ENCODE results near the gene AKAP13.

The AKAP13 gene

DNA sequence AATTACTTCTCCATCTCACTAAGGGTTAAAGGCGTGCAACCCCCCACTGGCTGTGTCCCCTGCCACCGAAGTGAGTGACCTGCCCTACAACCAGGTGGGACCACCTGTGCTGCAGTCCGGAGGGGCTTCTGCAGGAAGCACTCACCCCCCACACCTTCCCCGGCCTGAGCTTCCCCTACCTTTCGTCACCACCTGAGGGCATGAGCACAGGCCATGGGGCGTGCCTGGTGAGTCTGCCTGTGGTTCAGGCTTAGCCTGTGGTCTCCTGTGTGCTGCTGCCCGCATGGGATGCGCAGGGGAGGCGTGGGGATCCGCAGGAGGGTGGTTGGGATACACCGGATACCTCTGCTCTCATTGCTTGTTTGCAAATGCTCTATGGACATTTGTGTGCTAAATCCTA is 368.3 kb downstream of the AKAP13 start:
- TF ChIP-seq, protein P1, sequence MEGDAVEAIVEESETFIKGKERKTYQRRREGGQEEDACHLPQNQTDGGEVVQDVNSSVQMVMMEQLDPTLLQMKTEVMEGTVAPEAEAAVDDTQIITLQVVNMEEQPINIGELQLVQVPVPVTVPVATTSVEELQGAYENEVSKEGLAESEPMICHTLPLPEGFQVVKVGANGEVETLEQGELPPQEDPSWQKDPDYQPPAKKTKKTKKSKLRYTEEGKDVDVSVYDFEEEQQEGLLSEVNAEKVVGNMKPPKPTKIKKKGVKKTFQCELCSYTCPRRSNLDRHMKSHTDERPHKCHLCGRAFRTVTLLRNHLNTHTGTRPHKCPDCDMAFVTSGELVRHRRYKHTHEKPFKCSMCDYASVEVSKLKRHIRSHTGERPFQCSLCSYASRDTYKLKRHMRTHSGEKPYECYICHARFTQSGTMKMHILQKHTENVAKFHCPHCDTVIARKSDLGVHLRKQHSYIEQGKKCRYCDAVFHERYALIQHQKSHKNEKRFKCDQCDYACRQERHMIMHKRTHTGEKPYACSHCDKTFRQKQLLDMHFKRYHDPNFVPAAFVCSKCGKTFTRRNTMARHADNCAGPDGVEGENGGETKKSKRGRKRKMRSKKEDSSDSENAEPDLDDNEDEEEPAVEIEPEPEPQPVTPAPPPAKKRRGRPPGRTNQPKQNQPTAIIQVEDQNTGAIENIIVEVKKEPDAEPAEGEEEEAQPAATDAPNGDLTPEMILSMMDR (IDR thresholded peaks at IDR 0.05; ENCODE audit: extremely low read depth, missing control alignments), result no peak

DNA sequence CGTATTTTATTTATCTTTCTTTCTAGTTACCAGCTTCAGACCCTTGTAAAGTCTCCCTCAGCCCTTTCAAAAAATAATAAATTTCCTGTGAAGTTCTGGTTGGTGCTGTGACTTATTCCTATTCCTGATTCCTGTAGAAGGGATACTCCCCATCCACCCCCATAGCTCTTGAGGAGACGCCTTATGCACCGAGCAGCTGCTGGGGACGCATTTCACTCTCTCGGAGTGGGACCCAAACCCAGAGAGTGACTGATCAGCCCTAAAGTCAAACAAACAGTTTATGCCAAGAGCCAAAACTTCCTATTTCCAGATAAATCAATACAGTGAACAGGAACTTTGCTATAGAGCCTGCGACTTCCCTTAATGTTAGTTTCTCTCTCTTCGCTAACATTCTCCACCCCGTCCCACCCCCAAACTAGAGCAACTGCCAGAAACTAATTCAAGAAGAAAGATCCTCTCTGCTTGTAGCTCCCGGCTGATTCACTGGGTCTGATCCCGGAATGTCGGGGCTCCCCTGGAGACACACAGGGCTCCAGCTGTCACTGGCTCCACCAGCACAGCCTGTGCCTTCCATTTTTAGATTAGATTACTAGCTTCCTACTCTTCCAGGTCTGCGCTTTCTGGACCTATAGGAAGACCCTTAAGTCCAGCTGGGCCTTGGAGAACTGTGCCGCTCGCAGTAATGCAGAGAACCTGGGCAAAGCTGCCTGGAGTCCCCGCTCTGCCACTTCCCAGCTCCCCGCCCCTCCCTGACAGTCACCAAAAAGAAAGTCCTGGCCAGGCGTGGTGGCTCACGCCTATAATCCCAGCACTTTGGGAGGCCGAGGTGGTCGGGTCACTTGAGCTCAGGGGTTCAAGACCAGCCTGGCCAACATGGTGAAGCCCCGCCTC is 369.1 kb downstream of the AKAP13 start:
- no peak for DNase-seq (ENCODE audit: low spot score)
- TF ChIP-seq, protein P1 (IDR thresholded peaks at IDR 0.05; ENCODE audit: extremely low read depth, missing control alignments), result no peak

More for the DNA sequence above, 368.3 kb downstream of the AKAP13 start:
- DNase-seq (ENCODE audit: low spot score), result no peak

DNA sequence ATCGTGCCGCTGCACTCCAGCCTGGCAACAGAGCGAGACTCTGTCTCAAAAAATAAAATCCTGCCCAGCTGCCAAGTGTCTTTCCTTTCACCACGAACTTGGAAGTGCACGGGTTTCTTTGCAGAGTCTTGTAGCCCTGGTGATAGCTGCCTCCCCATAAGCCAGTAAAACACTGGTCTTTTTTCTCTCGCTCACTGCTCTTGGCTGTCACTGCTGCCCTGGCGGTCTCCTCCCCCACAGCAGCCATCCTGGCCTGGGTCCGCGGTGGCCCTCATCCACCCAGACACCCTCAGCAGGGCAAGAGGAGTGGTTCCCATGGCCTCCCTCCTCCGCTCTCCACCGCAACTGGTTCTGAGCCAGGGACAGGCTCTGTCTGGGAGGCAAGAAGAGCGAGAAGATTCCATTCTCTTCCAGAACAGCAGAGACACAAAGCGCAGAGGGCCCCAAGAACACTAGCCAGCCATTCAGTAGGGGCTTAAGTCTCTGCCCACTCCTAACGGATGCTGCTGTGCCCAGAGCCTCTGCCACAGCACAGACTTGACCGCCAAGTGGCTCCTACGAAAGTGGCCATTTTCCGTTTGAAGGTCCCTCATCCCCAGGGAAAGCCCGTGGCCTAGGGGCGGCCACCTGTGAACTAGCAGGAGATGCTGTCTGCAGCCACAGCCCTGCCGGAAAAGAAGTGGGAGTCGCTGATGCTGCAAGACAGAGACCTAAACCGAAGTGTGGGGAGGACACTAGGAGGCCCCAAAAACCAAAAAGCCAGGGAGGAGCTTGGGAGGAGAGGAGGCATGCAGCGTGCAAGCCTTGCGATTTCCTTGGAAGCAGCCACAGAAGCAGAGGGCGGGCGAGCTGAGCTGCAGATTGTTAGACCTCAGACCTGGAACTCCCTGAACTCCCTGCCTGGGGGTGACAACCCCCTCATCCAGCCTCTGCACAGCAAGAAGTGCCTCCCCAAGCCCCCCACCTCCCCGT is 370.2 kb downstream of the AKAP13 start:
- TF ChIP-seq, protein P1 (IDR thresholded peaks at IDR 0.05; ENCODE audit: extremely low read depth, missing control alignments), result no peak
- DNase-seq (ENCODE audit: low spot score), result no peak

DNA sequence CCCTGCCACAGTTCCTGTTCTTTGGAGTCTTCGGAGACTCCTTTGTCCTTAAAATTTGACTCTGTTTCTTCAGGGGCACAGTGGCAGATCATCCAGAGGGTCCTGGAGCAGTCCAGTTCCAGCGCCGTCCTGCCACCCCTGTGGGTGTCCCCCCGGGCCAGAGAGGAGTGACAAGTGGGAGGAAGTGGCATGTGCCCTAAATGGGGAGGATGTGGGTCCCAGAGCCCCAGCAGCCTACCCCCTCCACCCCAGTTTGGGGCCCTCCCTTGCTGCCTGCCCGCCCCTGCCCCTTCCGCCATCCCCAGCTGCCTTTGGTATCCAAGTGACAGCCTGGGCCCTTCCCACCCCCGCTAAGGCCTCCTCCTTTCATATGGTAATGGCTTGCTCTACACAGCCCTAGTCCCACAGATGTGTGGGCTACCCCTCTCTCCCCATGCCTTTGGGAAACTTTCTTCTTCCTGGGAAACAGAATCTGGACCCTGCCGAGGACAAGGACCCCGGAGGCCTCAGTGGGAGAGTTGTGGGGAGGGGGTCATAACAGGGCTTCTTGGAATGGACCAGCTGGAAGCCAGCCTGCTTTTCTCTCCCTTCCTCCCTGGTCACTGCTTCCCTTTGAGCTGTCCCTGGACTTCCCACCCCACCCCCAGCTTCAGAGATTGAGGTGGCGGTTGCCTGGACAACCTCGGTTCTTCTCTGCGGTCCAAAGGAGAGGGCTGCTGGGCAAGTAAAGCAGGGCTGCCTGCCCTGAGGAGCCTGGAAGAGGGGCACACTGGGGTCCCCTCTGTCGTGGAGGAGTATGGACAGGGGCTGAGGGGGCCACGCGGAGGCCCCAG is 371.1 kb downstream of the AKAP13 start:
- TF ChIP-seq, protein P1 (IDR thresholded peaks at IDR 0.05; ENCODE audit: extremely low read depth, missing control alignments), result no peak
- no peak for DNase-seq (ENCODE audit: low spot score)

DNA sequence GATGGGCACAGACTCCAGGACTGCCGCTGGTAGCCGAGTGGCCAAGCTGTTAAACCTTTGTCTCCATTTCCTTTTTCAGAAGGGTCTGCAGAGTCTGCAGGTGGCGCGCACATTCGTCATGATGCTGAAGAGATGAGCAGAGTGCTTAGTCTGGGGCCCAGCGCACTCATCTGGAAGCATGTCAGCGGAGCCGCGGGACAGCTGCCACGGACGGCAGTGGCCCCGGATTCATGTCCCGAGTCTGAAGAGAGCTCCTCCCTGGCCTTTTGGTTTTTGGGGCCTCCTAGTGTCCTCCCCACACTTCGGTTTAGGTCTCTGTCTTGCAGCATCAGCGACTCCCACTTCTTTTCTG is 371.7 kb downstream of the AKAP13 start:
- no peak for DNase-seq (ENCODE audit: low spot score)

DNA sequence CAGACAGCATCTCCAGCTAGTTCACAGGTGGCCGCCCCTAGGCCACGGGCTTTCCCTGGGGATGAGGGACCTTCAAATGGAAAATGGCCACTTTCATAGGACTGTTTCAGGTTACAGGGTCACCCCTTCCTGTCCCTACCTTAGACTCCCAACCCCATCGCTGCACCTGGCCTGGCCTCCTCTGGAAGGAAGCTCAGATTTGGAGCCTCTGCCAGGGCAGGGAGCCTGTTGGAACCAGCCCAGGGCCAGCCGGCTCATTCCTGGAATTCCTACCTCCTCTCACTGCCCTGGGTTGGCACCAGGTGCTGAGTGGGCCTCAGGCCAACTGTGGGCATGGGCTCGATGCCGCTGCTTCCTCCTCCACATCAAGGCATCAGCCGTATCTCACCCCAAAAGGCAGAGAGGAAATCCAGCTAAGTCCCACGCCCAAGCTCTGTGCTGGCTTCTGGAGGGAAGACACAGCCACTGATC is 372.1 kb downstream of the AKAP13 start:
- DNase-seq (ENCODE audit: low spot score), result no peak
- TF ChIP-seq, protein P1 (IDR thresholded peaks at IDR 0.05; ENCODE audit: extremely low read depth, missing control alignments), result no peak

More for the DNA sequence above, 371.7 kb downstream of the AKAP13 start:
- TF ChIP-seq, protein P1 (IDR thresholded peaks at IDR 0.05; ENCODE audit: extremely low read depth, missing control alignments), result no peak
